Esophagus squamous epithelium (tissue), 4 donors: Measurements from ENCODE around the gene ALDH8A1.

ENCODE experiments used
- CTCF ChIP-seq, 6 experiments: fragments of 450-650 bp in 4 of 6; fragments of 200-600 bp in 2 of 6; sonication (generic) in 2 of 6; IDR thresholded peaks; one replicate each; pipeline ENCODE4 v1.5.1; 2016 to 2019; ENCODE audit warnings: antibody characterized with exemption in 6 of 6, mild to moderate bottlenecking in 4 of 6, moderate library complexity in 4 of 6
- POLR2A ChIP-seq, 4 donors: fragments of 450-650 bp; IDR thresholded peaks; one replicate each; pipeline ENCODE4 v1.6.1; 2017; ENCODE audit warnings: antibody characterized with exemption in 4 of 4, mild to moderate bottlenecking in 4 of 4, moderate library complexity in 3 of 4

DNA sequence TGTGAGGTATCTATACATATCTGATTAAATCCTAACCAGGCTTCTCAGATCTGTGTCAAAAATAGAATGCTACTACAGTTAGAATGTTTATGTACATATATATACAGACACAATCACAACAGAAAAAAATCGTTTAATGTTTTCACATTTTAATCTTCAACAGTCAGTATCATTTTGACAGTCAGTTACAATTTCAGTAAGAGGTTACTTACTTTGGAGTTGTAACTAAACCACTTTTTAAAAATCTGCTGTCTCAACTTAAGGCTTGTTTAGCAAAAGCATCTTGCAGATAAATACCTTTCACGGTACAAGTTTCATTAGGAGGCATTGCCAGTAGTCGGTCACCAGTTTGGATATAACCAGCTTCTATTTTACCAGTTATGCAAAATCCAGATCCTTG lies 32.3 kb upstream of the ALDH8A1 start:
- TF ChIP-seq CTCF (IDR thresholded peaks at IDR 0.05) (no peak), POLR2A (IDR thresholded peaks at IDR 0.05) (no peak)
